IMR-90 (cell line): ENCODE data around the gene DAND5. TPM values are rescaled to one million over a fixed set of nuclear protein-coding genes. Genes with fewer than 3 reads are reported as not detected.

Source experiments
- ATAC-seq: fragments of 200-7000 bp; cut with Tn5 transposase; 2 replicates; pipeline ENCODE4 v1.9.1; 2020; ENCODE audit warnings: low read depth, mild to moderate bottlenecking, moderate library complexity
- BruUV-seq: library from RNA; stranded (reverse); fragments of 400-500 nt; replicated peaks from 2 replicates; lab custom pipeline; 2021; lab: Mats Ljungman, UMichigan
- CTCF ChIA-PET: fragments of 300-600 bp; formaldehyde crosslinking; extraction: SDS; loops from one replicate; lab custom pipeline; 2021; ENCODE audit warnings: antibody characterized with exemption; lab: Yijun Ruan, JAX
- POLR2A ChIA-PET: fragments of 300-600 bp; sonication (Branson Sonifier 250); formaldehyde crosslinking; loops from one replicate; lab custom pipeline; 2022; ENCODE audit warnings: antibody characterized with exemption; ENCODE audit not compliant: unreplicated experiment; lab: Charles Lee
- DNase-seq: peaks from one replicate; pipeline ENCODE4 v3.0.0; 2013
- H2AFZ ChIP-seq: replicated peaks from 2 replicates; pipeline ENCODE3; 2013; ENCODE audit warnings: low read length, mild to moderate bottlenecking; ENCODE audit not compliant: poor library complexity
- H2AK5ac ChIP-seq: 2 replicates; pipeline ENCODE4 v1.6.1; 2013; ENCODE audit warnings: low read depth, low read length, inconsistent platforms
- H2AK9ac ChIP-seq: replicated peaks from 2 replicates; pipeline ENCODE3; 2013; ENCODE audit warnings: mild to moderate bottlenecking, low read depth, low read length, moderate library complexity; ENCODE audit not compliant: poor library complexity
- H2BK120ac ChIP-seq: 2 replicates; pipeline ENCODE4 v1.6.1; 2013; ENCODE audit warnings: low read depth, low read length, inconsistent platforms
- H2BK15ac ChIP-seq: 3 replicates; pipeline ENCODE4 v1.6.1; 2013; ENCODE audit warnings: low read depth, low read length, inconsistent platforms
- H2BK20ac ChIP-seq: 2 replicates; pipeline ENCODE4 v1.6.1; 2013; ENCODE audit warnings: low read depth, mild to moderate bottlenecking, inconsistent platforms, low read length, moderate library complexity
- H2BK5ac ChIP-seq: 2 replicates; pipeline ENCODE4 v1.6.1; 2013; ENCODE audit warnings: mild to moderate bottlenecking, low read depth, low read length, inconsistent platforms; ENCODE audit not compliant: poor library complexity, severe bottlenecking
- H3K14ac ChIP-seq: replicated peaks from 2 replicates; pipeline ENCODE4 v1.6.1; 2013; ENCODE audit warnings: low read depth, low read length, inconsistent platforms
- H3K18ac ChIP-seq: 2 replicates; pipeline ENCODE4 v1.6.1; 2013; ENCODE audit warnings: low read depth, low read length, control low read depth
- H3K23ac ChIP-seq: 2 replicates; pipeline ENCODE4 v1.6.1; 2013; ENCODE audit warnings: low read depth, low read length, inconsistent platforms
- H3K27ac ChIP-seq: 2 replicates; pipeline ENCODE4 v1.5.1; 2013; ENCODE audit warnings: mild to moderate bottlenecking, control low read depth, low read length; ENCODE audit not compliant: insufficient read depth
- H3K27me3 ChIP-seq: 2 replicates; pipeline ENCODE4 v1.6.1; 2013; ENCODE audit warnings: low read length; ENCODE audit not compliant: control insufficient read depth, insufficient read depth
- H3K36me3 ChIP-seq: 2 replicates; pipeline ENCODE4 v1.6.1; 2013; ENCODE audit warnings: low read length, mixed read lengths; ENCODE audit not compliant: control insufficient read depth, insufficient read depth
- H3K4ac ChIP-seq: 2 replicates; pipeline ENCODE4 v1.6.1; 2013; ENCODE audit warnings: low read depth, low read length, inconsistent platforms
- H3K4me1 ChIP-seq: 2 replicates; pipeline ENCODE4 v1.6.1; 2013; ENCODE audit warnings: low read length, mixed read lengths; ENCODE audit not compliant: control insufficient read depth, insufficient read depth
- H3K4me2 ChIP-seq: 2 replicates; pipeline ENCODE4 v1.6.1; 2013; ENCODE audit warnings: low read depth, mild to moderate bottlenecking, control low read depth, low read length, moderate library complexity
- H3K4me3 ChIP-seq: 2 replicates; pipeline ENCODE4 v1.5.1; 2013; ENCODE audit warnings: low read depth, mild to moderate bottlenecking, control low read depth, low read length, moderate library complexity; ENCODE audit not compliant: insufficient read depth
- H3K56ac ChIP-seq: 2 replicates; pipeline ENCODE4 v1.6.1; 2013; ENCODE audit warnings: low read length, inconsistent platforms; ENCODE audit not compliant: insufficient read depth; ENCODE audit errors: extremely low read depth
- H3K79me1 ChIP-seq, 2 experiments: 2 replicates each; pipeline ENCODE4 v1.6.1; 2013; ENCODE audit warnings: low read length in 2 of 2, inconsistent platforms in 1 of 2, low read depth in 1 of 2
- H3K9ac ChIP-seq: 2 replicates; pipeline ENCODE4 v1.6.1; 2013; ENCODE audit warnings: low read depth, low read length, control low read depth
- H3K9me1 ChIP-seq: 2 replicates; pipeline ENCODE4 v1.6.1; 2013; ENCODE audit warnings: low read length, inconsistent platforms; ENCODE audit not compliant: insufficient read depth
- H3K9me3 ChIP-seq: 2 replicates; pipeline ENCODE4 v1.6.1; 2013; ENCODE audit warnings: low read length; ENCODE audit not compliant: control insufficient read depth, insufficient read depth
- H4K20me1 ChIP-seq: 2 replicates; pipeline ENCODE4 v1.6.1; 2013; ENCODE audit warnings: low read length, inconsistent platforms; ENCODE audit not compliant: insufficient read depth
- H4K5ac ChIP-seq: 2 replicates; pipeline ENCODE4 v1.6.1; 2013; ENCODE audit warnings: mild to moderate bottlenecking, low read depth, low read length, control low read depth
- H4K8ac ChIP-seq, 2 experiments: 2 replicates each; pipeline ENCODE4 v1.6.1; 2013; ENCODE audit warnings: low read depth in 2 of 2, low read length in 2 of 2, control low read depth in 1 of 2, inconsistent platforms in 1 of 2
- H4K91ac ChIP-seq: 2 replicates; pipeline ENCODE4 v1.6.1; 2013; ENCODE audit warnings: low read depth, low read length, inconsistent platforms; ENCODE audit not compliant: insufficient read depth
- BHLHE40 ChIP-seq: fragments of 150-350 bp; IDR thresholded peaks from 2 replicates; pipeline ENCODE4 v1.6.1; 2016; ENCODE audit warnings: mild to moderate bottlenecking, low read depth, low read length
- CEBPB ChIP-seq: IDR thresholded peaks from 2 replicates; pipeline ENCODE4 v1.6.1; 2012; ENCODE audit warnings: low read depth, low read length, improper control_type of control experiment
- CHD1 ChIP-seq: IDR thresholded peaks from 2 replicates; pipeline ENCODE4 v1.6.1; 2012; ENCODE audit warnings: low read depth, low read length, improper control_type of control experiment
- FOS ChIP-seq: fragments of 150-350 bp; IDR thresholded peaks from 2 replicates; pipeline ENCODE4 v1.6.1; 2016; ENCODE audit warnings: low read depth, low read length
- MAFK ChIP-seq: IDR thresholded peaks from 2 replicates; pipeline ENCODE4 v1.6.1; 2012; ENCODE audit warnings: low read depth, low read length, improper control_type of control experiment
- MAZ ChIP-seq: IDR thresholded peaks from 2 replicates; pipeline ENCODE4 v1.6.1; 2012; ENCODE audit warnings: low read depth, mild to moderate bottlenecking, low read length, improper control_type of control experiment, moderate library complexity, borderline replicate concordance
- MXI1 ChIP-seq: IDR thresholded peaks from 2 replicates; pipeline ENCODE4 v1.6.1; 2012; ENCODE audit warnings: low read depth, mild to moderate bottlenecking, low read length, moderate library complexity, borderline replicate concordance
- NFE2L2 ChIP-seq: fragments of 150-350 bp; IDR thresholded peaks from 2 replicates; pipeline ENCODE4 v1.6.1; 2016; ENCODE audit warnings: low read depth, mild to moderate bottlenecking, low read length
- POLR2A ChIP-seq: IDR thresholded peaks from 2 replicates; pipeline ENCODE4 v1.6.1; 2012; ENCODE audit warnings: mild to moderate bottlenecking, low read depth, low read length
- RAD21 ChIP-seq: IDR thresholded peaks from 2 replicates; pipeline ENCODE4 v1.6.1; 2012; ENCODE audit warnings: low read length, improper control_type of control experiment
- RCOR1 ChIP-seq: IDR thresholded peaks from 2 replicates; pipeline ENCODE4 v1.6.1; 2012; ENCODE audit warnings: mild to moderate bottlenecking, low read length, improper control_type of control experiment; ENCODE audit not compliant: insufficient replicate concordance
- RFX5 ChIP-seq: IDR thresholded peaks from 2 replicates; pipeline ENCODE4 v1.8.0; 2012; ENCODE audit warnings: low read depth, mild to moderate bottlenecking, low read length, moderate library complexity
- SMC3 ChIP-seq: fragments of 150-350 bp; IDR thresholded peaks from 2 replicates; pipeline ENCODE4 v1.6.1; 2016; ENCODE audit warnings: low read depth, mild to moderate bottlenecking, antibody characterized with exemption, low read length, moderate library complexity
- WGBS, 2 experiments: methylation state at CpG; one replicate each; pipeline versions ENCODE4 v1.1.5 to v1.1.7; 2013; ENCODE audit warnings: missing lambda C conversion rate in 2 of 2; ENCODE audit not compliant: insufficient read length in 1 of 2; ENCODE audit errors: extremely low coverage in 2 of 2; 5-methylcytosine and 5-hydroxymethylcytosine counted together
- dilution Hi-C: fragments of 300-500 bp; cut with HindIII; formaldehyde crosslinking; loops from one replicate; pipeline ENCODE4 v1.14.3; 2018; ENCODE audit warnings: low sequenced_read_pairs; ENCODE audit not compliant: unreplicated experiment
- in situ Hi-C: fragments of 300-500 bp; cut with MboI; formaldehyde crosslinking; loops from 3 replicates; pipeline ENCODE4 v1.14.3; 2019; ENCODE audit warnings: low sequenced_read_pairs, inconsistent platforms, mixed read lengths
- intact Hi-C: fragments of 100-400 bp; cut with micrococcal nuclease; formaldehyde crosslinking; loops from 2 replicates; pipeline ENCODE4 v1.10.0; 2022
- polyA plus RNA-seq, 3 experiments: library from polyadenylated mRNA; depleted of rRNA; stranded (reverse); fragments of >200 nt; gene quantifications; 2 replicates each; pipeline ENCODE4 v1.2.3, GENCODE V29; 2012; ENCODE audit warnings: low replicate concordance in 1 of 3
- total RNA-seq: library from RNA; depleted of rRNA; stranded (reverse); fragments of >200 nt; gene quantifications from 2 replicates; pipeline ENCODE4 v1.2.3, GENCODE V29; 2012
- TF ChIP-seq, protein P1 (sequence below): fragments of 150-350 bp; IDR thresholded peaks from 2 replicates; pipeline ENCODE4 v1.6.1; 2017; ENCODE audit warnings: mild to moderate bottlenecking, antibody characterized with exemption, low read length, low read depth
- TF ChIP-seq, protein P2 (sequence below): fragments of 150-350 bp; IDR thresholded peaks from 2 replicates; pipeline ENCODE4 v1.6.1; 2016; ENCODE audit warnings: low read depth, mild to moderate bottlenecking, low read length, moderate library complexity, borderline replicate concordance
- TF ChIP-seq, protein P3 (sequence below): conservative IDR thresholded peaks from 2 replicates; pipeline ENCODE4 v1.5.1; 2012; ENCODE audit warnings: mild to moderate bottlenecking, low read depth, low read length, improper control_type of control experiment

The DAND5 gene
- total and polyA plus RNA-seq, 2 of the 4 experiments (the other 2 are of a cell fraction) = 0.03 TPM; not detected in 1

DNA sequence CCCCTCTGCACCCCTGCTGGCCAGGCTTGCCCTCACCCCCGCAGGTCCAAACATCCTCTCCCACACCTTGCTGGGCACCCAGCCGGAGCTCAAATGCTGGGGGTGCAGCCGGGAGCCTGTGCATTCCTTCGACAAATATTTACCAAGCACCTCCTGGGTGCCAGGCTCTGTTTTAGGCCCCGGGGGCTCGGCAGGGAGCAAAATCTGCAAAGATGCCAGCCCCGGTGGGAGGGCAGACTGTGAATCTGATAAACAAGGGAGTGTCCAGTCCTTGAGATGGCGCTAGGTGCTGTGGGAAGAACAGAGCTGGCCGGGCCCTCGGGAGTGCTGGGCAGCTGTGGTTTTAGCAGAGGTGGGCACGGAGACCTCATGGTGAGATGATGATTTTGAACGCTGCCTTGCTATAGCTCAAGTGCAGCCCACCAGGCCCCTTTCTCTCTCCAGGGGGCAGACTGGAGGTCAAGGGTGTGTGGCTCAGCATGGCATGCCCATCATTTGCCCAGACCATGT, 36.5 kb downstream of the DAND5 start:
- ChIA-PET CTCF (interaction anchor here (1.4 kb wide), 1 partner anchor 28 kb away, joined by 4 read pairs; no protein-coding TSS in a partner anchor), POLR2A (interaction anchor here (0.6 kb wide), 1 partner anchor 176 kb away, joined by 3 read pairs; no protein-coding TSS in a partner anchor)
- Histone ChIP-seq H3K79me1 (peaks cover 14 to 71% of the 10 kb centered on the region in 2 experiments), H3K9me1 (peaks cover 13% of the 10 kb centered on the region), H3K4me1 (peaks cover 13% of the 10 kb centered on the region; the same call in 1 of the 2 replicates), H3K14ac (no peak overlapping the region), H3K4ac (no peak overlapping the region), H2BK20ac (no peak overlapping the region), H3K4me3 (no peak overlapping the region), H3K27ac (no peak overlapping the region), H3K9ac (no peak overlapping the region), H4K5ac (no peak overlapping the region), H3K23ac (no peak overlapping the region), H2AK5ac (no peak overlapping the region), H4K20me1 (peaks cover 60% of the 10 kb centered on the region), H4K8ac (no peak overlapping the region), H2AFZ (no peak overlapping the region), H3K9me3 (no peaks in the 10 kb centered on the region), H3K4me2 (no peak overlapping the region), H2BK120ac (no peak overlapping the region), H3K36me3 (peaks cover 9% of the 10 kb centered on the region), H3K27me3 (no peaks in the 10 kb centered on the region), H2BK15ac (no peak overlapping the region), H3K56ac (no peak overlapping the region), H4K91ac (no peak overlapping the region), H3K18ac (no peak overlapping the region), H2BK5ac (no peak overlapping the region), H2AK9ac (no peak overlapping the region)
- 55% methylated on average over 6 of the region's 12 CpGs; no CpG with 5 or more reads in 1 of the 2 experiments for WGBS, 2 experiments
- dilution Hi-C loops (no loop called here), intact Hi-C loops (no loop called here), in situ Hi-C loops (no loop called here)
- no peak for DNase-seq
- no peak for ATAC-seq
- no TSS peak for BruUV-seq
- TF ChIP-seq SMC3 (no peak), RCOR1 (no peak), CEBPB (no peak), POLR2A (no peak), RFX5 (no peak), NFE2L2 (no peak), MAFK (no peak), MXI1 (no peak), BHLHE40 (no peak), CHD1 (no peak), MAZ (no peak), FOS (no peak), RAD21 (no peak)
- TF ChIP-seq, protein P1, sequence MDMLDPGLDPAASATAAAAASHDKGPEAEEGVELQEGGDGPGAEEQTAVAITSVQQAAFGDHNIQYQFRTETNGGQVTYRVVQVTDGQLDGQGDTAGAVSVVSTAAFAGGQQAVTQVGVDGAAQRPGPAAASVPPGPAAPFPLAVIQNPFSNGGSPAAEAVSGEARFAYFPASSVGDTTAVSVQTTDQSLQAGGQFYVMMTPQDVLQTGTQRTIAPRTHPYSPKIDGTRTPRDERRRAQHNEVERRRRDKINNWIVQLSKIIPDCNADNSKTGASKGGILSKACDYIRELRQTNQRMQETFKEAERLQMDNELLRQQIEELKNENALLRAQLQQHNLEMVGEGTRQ = no peak
- TF ChIP-seq, protein P2, sequence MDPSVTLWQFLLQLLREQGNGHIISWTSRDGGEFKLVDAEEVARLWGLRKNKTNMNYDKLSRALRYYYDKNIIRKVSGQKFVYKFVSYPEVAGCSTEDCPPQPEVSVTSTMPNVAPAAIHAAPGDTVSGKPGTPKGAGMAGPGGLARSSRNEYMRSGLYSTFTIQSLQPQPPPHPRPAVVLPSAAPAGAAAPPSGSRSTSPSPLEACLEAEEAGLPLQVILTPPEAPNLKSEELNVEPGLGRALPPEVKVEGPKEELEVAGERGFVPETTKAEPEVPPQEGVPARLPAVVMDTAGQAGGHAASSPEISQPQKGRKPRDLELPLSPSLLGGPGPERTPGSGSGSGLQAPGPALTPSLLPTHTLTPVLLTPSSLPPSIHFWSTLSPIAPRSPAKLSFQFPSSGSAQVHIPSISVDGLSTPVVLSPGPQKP = no peak
- TF ChIP-seq, protein P3, sequence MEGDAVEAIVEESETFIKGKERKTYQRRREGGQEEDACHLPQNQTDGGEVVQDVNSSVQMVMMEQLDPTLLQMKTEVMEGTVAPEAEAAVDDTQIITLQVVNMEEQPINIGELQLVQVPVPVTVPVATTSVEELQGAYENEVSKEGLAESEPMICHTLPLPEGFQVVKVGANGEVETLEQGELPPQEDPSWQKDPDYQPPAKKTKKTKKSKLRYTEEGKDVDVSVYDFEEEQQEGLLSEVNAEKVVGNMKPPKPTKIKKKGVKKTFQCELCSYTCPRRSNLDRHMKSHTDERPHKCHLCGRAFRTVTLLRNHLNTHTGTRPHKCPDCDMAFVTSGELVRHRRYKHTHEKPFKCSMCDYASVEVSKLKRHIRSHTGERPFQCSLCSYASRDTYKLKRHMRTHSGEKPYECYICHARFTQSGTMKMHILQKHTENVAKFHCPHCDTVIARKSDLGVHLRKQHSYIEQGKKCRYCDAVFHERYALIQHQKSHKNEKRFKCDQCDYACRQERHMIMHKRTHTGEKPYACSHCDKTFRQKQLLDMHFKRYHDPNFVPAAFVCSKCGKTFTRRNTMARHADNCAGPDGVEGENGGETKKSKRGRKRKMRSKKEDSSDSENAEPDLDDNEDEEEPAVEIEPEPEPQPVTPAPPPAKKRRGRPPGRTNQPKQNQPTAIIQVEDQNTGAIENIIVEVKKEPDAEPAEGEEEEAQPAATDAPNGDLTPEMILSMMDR = no peak
